HL-60 (cell line): Measurements from ENCODE around the gene ESRRG.

ENCODE experiments used
- DNase-seq, 2 experiments: peaks; one replicate each; pipeline ENCODE4 v3.0.0-alpha.2; 2010 to 2020; ENCODE audit warnings: low read depth in 1 of 2, low spot score in 1 of 2
- H3K27ac ChIP-seq: fragments of 250-450 bp; sonication (Bioruptor Pico); replicated peaks from 2 replicates; pipeline ENCODE4 v1.5.1; 2020; ENCODE audit warnings: mild to moderate bottlenecking, moderate library complexity
- H3K27me3 ChIP-seq: fragments of 250-450 bp; sonication (Bioruptor Pico); 2 replicates; pipeline ENCODE4 v1.5.1; 2021; ENCODE audit warnings: mild to moderate bottlenecking, moderate library complexity; ENCODE audit not compliant: insufficient read depth, poor library complexity, severe bottlenecking
- H3K4me3 ChIP-seq: replicated peaks from 2 replicates; pipeline ENCODE4 v1.5.1; 2011; ENCODE audit warnings: mild to moderate bottlenecking, control low read depth, low read length; ENCODE audit not compliant: insufficient read depth
- GABPA ChIP-seq: IDR thresholded peaks from 2 replicates; pipeline ENCODE4 v1.6.1; 2012; ENCODE audit warnings: low read depth
- POLR2AphosphoS5 ChIP-seq: IDR thresholded peaks from 2 replicates; pipeline ENCODE4 v1.6.1; 2012; ENCODE audit warnings: low read depth
- SPI1 ChIP-seq: IDR thresholded peaks from 2 replicates; pipeline ENCODE4 v1.6.1; 2012; ENCODE audit warnings: low read depth, mild to moderate bottlenecking, borderline replicate concordance
- TF ChIP-seq, protein P1 (sequence below): IDR thresholded peaks from 2 replicates; pipeline ENCODE4 v1.6.1; 2012; ENCODE audit warnings: low read depth; ENCODE audit not compliant: insufficient replicate concordance
- TF ChIP-seq, protein P2 (sequence below): IDR thresholded peaks from one replicate; pipeline ENCODE4 v1.5.1; 2011; ENCODE audit warnings: low read length, control low read depth, inconsistent platforms; ENCODE audit not compliant: insufficient read depth

The ESRRG gene

DNA sequence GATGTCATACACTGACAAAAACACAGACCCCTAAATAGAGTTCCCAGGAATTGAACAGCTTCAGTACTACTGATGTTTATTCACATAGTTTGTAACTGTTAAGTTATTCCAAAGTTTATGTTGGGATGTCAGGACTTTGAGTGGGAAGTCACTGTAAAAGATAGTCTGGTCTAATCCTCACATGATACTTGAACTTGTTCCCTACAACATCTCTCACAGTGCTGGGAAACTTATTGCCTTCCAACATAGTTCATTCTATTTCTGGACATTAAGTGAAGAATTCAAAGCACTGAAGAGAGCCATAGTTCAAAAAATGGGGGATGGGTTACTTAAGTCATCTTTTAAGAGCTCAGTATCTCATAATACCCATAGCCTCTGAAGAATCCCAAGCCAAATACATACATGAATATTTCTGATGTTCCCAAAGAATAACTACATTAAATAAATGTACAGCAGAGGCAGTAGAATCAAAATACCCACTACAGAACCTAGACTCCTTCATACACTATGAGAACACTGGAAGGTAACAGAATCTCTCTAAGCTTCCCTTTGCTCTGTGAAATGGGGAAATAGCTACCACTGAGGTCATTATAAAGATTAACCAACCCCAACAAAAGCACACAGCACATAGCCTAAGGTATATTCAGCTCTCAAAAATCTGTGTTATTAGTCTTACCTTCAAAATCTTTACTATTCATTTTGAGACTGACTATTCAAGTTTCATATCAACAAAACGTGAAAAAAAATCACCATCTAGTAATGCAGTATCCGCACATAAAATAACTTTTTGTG is 81.4 kb downstream of the ESRRG start:
- H3K27me3 ChIP-seq: no peaks in the 10 kb centered on the region
- H3K4me3 ChIP-seq: no peak overlapping the region
- H3K27ac ChIP-seq: no peak overlapping the region
- TF ChIP-seq, protein P1, sequence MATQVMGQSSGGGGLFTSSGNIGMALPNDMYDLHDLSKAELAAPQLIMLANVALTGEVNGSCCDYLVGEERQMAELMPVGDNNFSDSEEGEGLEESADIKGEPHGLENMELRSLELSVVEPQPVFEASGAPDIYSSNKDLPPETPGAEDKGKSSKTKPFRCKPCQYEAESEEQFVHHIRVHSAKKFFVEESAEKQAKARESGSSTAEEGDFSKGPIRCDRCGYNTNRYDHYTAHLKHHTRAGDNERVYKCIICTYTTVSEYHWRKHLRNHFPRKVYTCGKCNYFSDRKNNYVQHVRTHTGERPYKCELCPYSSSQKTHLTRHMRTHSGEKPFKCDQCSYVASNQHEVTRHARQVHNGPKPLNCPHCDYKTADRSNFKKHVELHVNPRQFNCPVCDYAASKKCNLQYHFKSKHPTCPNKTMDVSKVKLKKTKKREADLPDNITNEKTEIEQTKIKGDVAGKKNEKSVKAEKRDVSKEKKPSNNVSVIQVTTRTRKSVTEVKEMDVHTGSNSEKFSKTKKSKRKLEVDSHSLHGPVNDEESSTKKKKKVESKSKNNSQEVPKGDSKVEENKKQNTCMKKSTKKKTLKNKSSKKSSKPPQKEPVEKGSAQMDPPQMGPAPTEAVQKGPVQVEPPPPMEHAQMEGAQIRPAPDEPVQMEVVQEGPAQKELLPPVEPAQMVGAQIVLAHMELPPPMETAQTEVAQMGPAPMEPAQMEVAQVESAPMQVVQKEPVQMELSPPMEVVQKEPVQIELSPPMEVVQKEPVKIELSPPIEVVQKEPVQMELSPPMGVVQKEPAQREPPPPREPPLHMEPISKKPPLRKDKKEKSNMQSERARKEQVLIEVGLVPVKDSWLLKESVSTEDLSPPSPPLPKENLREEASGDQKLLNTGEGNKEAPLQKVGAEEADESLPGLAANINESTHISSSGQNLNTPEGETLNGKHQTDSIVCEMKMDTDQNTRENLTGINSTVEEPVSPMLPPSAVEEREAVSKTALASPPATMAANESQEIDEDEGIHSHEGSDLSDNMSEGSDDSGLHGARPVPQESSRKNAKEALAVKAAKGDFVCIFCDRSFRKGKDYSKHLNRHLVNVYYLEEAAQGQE: no peak
- TF ChIP-seq, protein P2, sequence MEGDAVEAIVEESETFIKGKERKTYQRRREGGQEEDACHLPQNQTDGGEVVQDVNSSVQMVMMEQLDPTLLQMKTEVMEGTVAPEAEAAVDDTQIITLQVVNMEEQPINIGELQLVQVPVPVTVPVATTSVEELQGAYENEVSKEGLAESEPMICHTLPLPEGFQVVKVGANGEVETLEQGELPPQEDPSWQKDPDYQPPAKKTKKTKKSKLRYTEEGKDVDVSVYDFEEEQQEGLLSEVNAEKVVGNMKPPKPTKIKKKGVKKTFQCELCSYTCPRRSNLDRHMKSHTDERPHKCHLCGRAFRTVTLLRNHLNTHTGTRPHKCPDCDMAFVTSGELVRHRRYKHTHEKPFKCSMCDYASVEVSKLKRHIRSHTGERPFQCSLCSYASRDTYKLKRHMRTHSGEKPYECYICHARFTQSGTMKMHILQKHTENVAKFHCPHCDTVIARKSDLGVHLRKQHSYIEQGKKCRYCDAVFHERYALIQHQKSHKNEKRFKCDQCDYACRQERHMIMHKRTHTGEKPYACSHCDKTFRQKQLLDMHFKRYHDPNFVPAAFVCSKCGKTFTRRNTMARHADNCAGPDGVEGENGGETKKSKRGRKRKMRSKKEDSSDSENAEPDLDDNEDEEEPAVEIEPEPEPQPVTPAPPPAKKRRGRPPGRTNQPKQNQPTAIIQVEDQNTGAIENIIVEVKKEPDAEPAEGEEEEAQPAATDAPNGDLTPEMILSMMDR: no peak
- TF ChIP-seq POLR2AphosphoS5 (no peak), GABPA (no peak)
- DNase-seq: no peak

DNA sequence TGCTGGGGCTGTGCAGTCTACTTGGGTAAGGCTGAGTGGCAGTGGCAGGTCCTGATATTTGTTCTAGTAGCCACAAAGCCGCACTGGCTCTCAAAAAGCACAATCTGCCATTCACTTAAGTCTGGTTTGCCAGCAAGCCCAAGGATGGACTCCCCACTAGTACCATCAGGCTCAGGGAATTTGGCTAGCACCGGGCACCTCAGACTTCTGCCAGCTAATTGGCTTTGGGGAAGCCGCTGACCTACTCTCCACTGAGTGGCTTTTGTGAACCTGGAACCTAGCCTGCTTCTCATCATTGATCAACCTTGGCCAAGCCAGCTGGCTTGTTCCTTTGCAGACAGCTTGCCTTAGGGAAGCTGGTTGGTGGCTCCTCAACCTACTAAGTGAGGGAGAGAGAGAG is 83.1 kb downstream of the ESRRG start:
- Histone ChIP-seq H3K27me3 (no peaks in the 10 kb centered on the region), H3K4me3 (no peak overlapping the region), H3K27ac (no peak overlapping the region)
- no peak for DNase-seq
- TF ChIP-seq, protein P2: no peak
- TF ChIP-seq POLR2AphosphoS5: no peak

DNA sequence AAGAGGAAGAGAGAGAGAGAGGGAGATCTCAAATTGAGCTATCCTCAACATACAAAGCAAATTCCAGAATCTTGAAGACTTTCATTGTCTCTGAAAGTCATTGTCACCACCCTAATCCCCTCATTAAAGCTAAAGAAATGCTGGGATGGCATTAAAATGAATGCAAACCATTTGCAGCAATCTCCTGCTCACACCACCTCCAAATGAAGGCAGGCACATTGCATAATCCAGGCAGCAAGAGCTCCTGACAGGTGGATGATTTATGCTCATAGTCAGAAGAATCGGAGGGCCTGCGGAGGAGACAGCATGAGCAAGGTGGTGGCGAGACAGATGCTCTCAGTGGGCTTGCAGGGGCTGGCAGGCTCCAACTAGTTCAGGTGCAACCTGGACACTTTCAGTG is 90.2 kb downstream of the ESRRG start:
- Histone ChIP-seq H3K4me3 (no peak overlapping the region), H3K27me3 (no peaks in the 10 kb centered on the region), H3K27ac (no peak overlapping the region)
- TF ChIP-seq GABPA (no peak), POLR2AphosphoS5 (no peak), SPI1 (no peak)
- TF ChIP-seq, protein P1: no peak
- TF ChIP-seq, protein P2: no peak
- no peak for DNase-seq

DNA sequence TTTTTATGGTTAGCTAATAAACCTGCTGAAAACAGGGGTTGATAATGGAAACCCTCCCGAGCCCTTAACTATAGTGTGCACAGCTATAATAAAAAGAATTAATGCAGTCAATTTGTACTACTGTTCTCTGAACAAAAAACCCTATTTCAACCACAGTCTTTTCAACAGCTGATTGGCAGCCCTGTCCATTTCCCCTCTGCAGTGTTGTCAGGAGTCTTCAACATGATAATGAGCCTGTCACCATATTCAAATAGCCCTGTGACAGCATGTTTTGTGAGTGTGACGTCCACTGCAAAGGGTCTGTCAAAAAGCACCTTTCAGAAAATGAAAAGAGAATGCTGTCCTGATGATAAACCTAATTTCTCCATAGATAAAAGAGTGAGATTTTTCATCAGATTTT is 92.7 kb downstream of the ESRRG start:
- no peak overlapping the region for H3K4me3 ChIP-seq
- TF ChIP-seq POLR2AphosphoS5 (no peak), GABPA (no peak), SPI1 (no peak)
- TF ChIP-seq, protein P1: no peak
- TF ChIP-seq, protein P2: no peak
- DNase-seq: no peak
- H3K27me3 ChIP-seq: no peaks in the 10 kb centered on the region
- no peak overlapping the region for H3K27ac ChIP-seq
